Frontal cortex (tissue), 4 donors: ENCODE data around the gene RASSF7. TPM values are rescaled to one million over a fixed set of nuclear protein-coding genes. Genes with fewer than 3 reads are reported as not detected.
"Not testable (repeated sequence)": the region's sequence is repeated elsewhere in the genome, so short reads cannot be mapped to it uniquely, and the experiment has no call there.

ENCODE experiments used
- DNase-seq, 2 donors: peaks; one replicate each; pipeline ENCODE4 v3.0.0; 2012; ENCODE audit warnings: low spot score in 2 of 2
- FAIRE-seq: peaks from 2 replicates; lab custom pipeline; 2012; peaks lifted over from hg19 to GRCh38; lab: Jason Lieb, UNC
- total RNA-seq: library from RNA; depleted of rRNA; stranded (reverse); fragments of >200 nt; gene quantifications from one replicate; pipeline ENCODE4 v1.2.3, GENCODE V29; 2014
- donor health status: control.
- donor health status: control.
- donor health status: control.

RASSF7 gene
- total RNA-seq = 2.0 TPM

- FAIRE-seq = no peak
- peak; percentile 99 to 100 for DNase-seq
These were observed at the start of gene RASSF7, which contains the start of gene LMNTD2 for GRCh38 chr11:560305-561147. RASSF7 (plus strand) TSS chr11:560970; CDS start chr11:561769, 799 bp downstream. LMNTD2 (minus strand) TSS chr11:560738; CDS start chr11:560716, 22 bp downstream.

GRCh38 chr11:512761-513595 is 47.8 kb upstream of the RASSF7 start:
- DNase-seq (no peak), FAIRE-seq (no peak)

GRCh38 chr11:514606-515005 is 46.2 kb upstream of the RASSF7 start:
- FAIRE-seq (no peak), DNase-seq (no peak)

GRCh38 chr11:515131-515530 is 45.6 kb upstream of the RASSF7 start:
- no peak for DNase-seq
- FAIRE-seq = no peak

GRCh38 chr11:516400-516799 is 44.4 kb upstream of the RASSF7 start:
- no peak for DNase-seq
- FAIRE-seq = no peak

- FAIRE-seq, DNase-seq: not testable (repeated sequence)
These were observed 43.7 kb upstream of the RASSF7 start for GRCh38 chr11:516918-517685.

GRCh38 chr11:518463-519202 is 42.1 kb upstream of the RASSF7 start:
- DNase-seq = peak; percentile 97
- FAIRE-seq = no peak

GRCh38 chr11:520428-521176 is 40.2 kb upstream of the RASSF7 start:
- FAIRE-seq (no peak), DNase-seq (no peak)

- DNase-seq (no peak), FAIRE-seq (no peak)
These were observed 39.5 kb upstream of the RASSF7 start for GRCh38 chr11:521177-521688.

- DNase-seq (no peak), FAIRE-seq (no peak)
These were observed 34.6 kb upstream of the RASSF7 start for GRCh38 chr11:526192-526591.

GRCh38 chr11:528166-528814 is 32.5 kb upstream of the RASSF7 start:
- no peak for FAIRE-seq

GRCh38 chr11:528815-529727 is 31.7 kb upstream of the RASSF7 start:
- FAIRE-seq = no peak
- DNase-seq = no peak

More at GRCh38 chr11:528166-528814, 32.5 kb upstream of the RASSF7 start:
- no peak for DNase-seq

GRCh38 chr11:529728-530411 is 30.9 kb upstream of the RASSF7 start:
- DNase-seq (no peak), FAIRE-seq (no peak)

- FAIRE-seq (no peak), DNase-seq (no peak)
These were observed 29.6 kb upstream of the RASSF7 start for GRCh38 chr11:530960-531831.

GRCh38 chr11:531919-532526 is 28.7 kb upstream of the RASSF7 start:
- no peak for DNase-seq
- no peak for FAIRE-seq
